NT2/D1 (cell line): ENCODE results near the gene EHD1.

ENCODE experiments used
- DNase-seq: peaks from one replicate; pipeline ENCODE4 v3.0.0-alpha.2; 2011; ENCODE audit warnings: low read depth, low spot score
- H3K27me3 ChIP-seq: 2 replicates; pipeline ENCODE4 v1.6.0; 2011; ENCODE audit warnings: mild to moderate bottlenecking; ENCODE audit not compliant: insufficient read length, insufficient read depth
- H3K36me3 ChIP-seq: 2 replicates; pipeline ENCODE4 v1.6.1; 2011; ENCODE audit warnings: mild to moderate bottlenecking, low read length, mixed read lengths; ENCODE audit not compliant: insufficient read depth, insufficient read length
- H3K4me1 ChIP-seq: 2 replicates; pipeline ENCODE4 v1.5.1; 2011; ENCODE audit not compliant: insufficient read depth, insufficient read length
- H3K4me3 ChIP-seq: 2 replicates; pipeline ENCODE4 v1.5.1; 2011; ENCODE audit warnings: low read depth; ENCODE audit not compliant: insufficient read length
- H3K9ac ChIP-seq: 2 replicates; pipeline ENCODE4 v1.6.0; 2011; ENCODE audit warnings: low read depth; ENCODE audit not compliant: insufficient read length
- H3K9me3 ChIP-seq: 2 replicates; pipeline ENCODE4 v1.5.1; 2011; ENCODE audit warnings: mild to moderate bottlenecking, low read length; ENCODE audit not compliant: insufficient read depth
- SUZ12 ChIP-seq: IDR thresholded peaks from 2 replicates; pipeline ENCODE4 v1.6.1; 2011; ENCODE audit not compliant: insufficient read length, insufficient read depth; ENCODE audit errors: extremely low read depth
- YY1 ChIP-seq: IDR thresholded peaks from 2 replicates; pipeline ENCODE4 v1.6.1; 2011; ENCODE audit not compliant: insufficient read length, insufficient read depth
- ZNF274 ChIP-seq: IDR thresholded peaks from 2 replicates; pipeline ENCODE4 v1.6.1; 2011; ENCODE audit warnings: mild to moderate bottlenecking, low read depth, low read length

Gene EHD1

DNA sequence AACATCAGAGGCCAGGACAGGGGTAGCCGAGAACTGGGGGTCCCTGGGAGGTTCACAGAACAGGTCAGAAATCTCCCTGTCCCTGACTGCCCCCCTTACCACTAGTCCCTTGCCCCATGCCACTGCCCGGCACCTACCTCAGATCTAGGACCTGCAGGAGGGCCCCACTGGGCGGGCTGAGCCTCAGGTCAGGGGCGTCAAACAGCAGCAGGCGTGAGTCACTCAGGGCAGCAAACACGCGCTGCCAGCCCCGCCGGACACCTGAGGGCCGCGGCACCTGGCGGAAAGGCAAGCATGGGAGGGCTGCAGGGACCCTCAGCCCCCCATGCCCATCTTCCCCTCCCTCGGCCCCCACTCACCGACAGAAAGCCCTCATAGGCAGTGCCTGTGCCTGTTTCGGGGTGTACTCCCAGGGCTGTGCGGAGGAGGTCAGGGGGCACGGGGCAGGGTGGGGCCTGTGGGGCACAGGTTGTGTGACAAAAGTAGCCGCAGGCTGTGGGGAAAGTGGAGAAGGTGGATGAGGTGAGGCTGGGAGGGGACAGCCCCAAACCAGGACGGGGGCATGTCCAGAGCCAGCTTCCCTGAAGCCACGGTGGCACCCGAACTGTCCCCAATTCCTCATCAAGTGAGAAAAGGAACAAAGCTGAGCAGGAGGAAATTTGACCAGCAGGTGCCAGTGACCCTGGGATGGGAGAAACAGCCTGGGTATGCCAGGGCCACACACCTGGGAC lies 45.8 kb downstream of the EHD1 start:
- no peak overlapping the region for H3K4me3 ChIP-seq
- no peak for TF ChIP-seq YY1
- TF ChIP-seq SUZ12, result no peak
- no peak for TF ChIP-seq ZNF274
- peaks cover 3% of the 10 kb centered on the region for H3K4me1 ChIP-seq
- no peak overlapping the region for H3K9ac ChIP-seq
- DNase-seq, result no peak
- H3K27me3 ChIP-seq, result no peaks in the 10 kb centered on the region
- H3K36me3 ChIP-seq, result peaks cover 69% of the 10 kb centered on the region
- no peaks in the 10 kb centered on the region for H3K9me3 ChIP-seq

DNA sequence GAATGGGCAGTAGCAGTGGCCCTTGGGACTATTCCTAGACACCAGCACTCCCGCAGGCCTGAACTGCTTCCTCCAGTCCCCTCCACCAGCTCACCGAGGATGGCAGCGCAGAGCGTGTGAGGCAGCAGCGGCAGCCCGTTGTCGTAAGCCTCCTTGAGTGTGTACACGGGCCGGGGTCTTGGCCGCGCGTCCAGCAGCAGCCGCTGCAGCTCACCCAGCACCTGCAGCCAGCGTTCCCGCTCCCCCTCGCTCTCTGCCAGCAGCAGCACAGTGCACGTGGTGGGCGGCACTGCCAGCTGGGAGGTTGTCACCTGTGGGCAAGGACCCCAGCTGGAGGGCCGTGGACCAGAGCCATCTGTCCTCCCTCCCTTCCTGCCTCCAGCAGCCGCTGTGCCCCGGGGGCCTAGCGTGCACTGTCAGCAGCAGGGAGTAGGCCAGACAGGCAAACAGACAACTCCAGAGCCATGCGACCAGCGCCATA lies 47.0 kb downstream of the EHD1 start:
- Histone ChIP-seq H3K27me3 (no peaks in the 10 kb centered on the region), H3K36me3 (peaks cover 69% of the 10 kb centered on the region), H3K9me3 (no peaks in the 10 kb centered on the region), H3K4me1 (no peaks in the 10 kb centered on the region), H3K9ac (no peak overlapping the region), H3K4me3 (no peak overlapping the region)
- no peak for TF ChIP-seq ZNF274
- no peak for TF ChIP-seq SUZ12
- no peak for TF ChIP-seq YY1
- no peak for DNase-seq

DNA sequence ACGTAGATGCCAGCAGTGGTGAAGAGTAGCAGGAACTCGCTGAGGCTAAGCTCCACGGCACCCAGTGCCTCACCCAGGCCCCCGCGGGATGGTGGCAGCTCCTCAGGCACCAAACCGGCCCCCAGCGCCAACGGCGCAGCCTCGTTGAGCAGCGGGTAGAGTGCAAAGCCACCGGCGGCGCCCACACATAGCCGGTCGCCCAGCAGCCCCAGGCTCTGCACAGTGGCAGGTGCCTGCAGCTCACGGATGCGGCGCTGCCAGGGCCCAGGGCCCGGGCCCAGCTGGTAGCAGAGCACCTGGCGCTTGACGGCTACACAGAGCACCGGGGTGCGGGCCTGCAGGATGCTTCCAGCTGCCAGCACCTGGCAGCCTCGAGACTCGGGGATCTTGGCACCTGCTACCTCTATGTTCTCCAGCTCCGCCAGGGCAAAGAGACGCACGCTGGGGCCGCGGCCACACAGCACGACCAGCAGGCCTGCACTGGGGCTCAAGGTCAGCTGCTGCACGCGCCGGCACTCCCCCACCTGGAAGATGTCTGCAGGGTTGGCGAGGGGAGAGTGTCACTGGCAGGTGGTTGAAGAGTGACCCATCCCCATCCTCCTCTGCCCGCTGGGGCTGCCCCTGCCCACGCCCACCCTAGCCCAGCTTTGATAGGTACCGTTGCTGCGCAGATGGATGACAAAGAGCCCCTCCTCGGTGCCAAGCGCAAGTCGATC lies 48.7 kb downstream of the EHD1 start:
- no peak for DNase-seq
- H3K27me3 ChIP-seq, result no peaks in the 10 kb centered on the region
- TF ChIP-seq ZNF274 (no peak), SUZ12 (no peak), YY1 (no peak)
- H3K4me3 ChIP-seq, result no peak overlapping the region
- H3K9me3 ChIP-seq, result no peaks in the 10 kb centered on the region
- H3K9ac ChIP-seq, result no peak overlapping the region
- H3K36me3 ChIP-seq, result peaks cover 65% of the 10 kb centered on the region
- H3K4me1 ChIP-seq, result no peaks in the 10 kb centered on the region

DNA sequence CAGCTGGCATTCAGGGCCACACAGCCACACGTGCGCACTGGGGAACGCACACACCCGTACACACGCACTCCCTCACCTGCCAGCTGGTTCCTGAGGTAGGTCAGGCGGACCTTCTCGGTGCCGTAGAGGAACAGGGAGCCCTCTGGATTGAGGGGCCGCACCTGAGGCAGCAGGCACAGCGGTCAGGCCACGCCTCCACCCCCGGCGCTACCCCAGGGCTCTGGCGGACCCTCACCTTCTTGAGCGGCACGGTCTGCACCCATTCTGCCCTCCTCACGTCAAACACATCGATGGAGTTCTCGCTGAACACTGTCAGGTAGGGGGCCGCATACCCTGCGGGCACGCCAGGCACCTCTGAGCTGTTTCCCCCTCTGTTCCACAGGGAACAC lies 51.0 kb downstream of the EHD1 start:
- DNase-seq, result no peak
- no peak for TF ChIP-seq SUZ12
- no peak for TF ChIP-seq ZNF274
- TF ChIP-seq YY1, result no peak
- H3K9ac ChIP-seq, result no peak overlapping the region
- H3K4me3 ChIP-seq, result no peak overlapping the region
- no peaks in the 10 kb centered on the region for H3K9me3 ChIP-seq
- H3K36me3 ChIP-seq, result peaks cover 45% of the 10 kb centered on the region
- H3K4me1 ChIP-seq, result no peaks in the 10 kb centered on the region
- no peaks in the 10 kb centered on the region for H3K27me3 ChIP-seq

DNA sequence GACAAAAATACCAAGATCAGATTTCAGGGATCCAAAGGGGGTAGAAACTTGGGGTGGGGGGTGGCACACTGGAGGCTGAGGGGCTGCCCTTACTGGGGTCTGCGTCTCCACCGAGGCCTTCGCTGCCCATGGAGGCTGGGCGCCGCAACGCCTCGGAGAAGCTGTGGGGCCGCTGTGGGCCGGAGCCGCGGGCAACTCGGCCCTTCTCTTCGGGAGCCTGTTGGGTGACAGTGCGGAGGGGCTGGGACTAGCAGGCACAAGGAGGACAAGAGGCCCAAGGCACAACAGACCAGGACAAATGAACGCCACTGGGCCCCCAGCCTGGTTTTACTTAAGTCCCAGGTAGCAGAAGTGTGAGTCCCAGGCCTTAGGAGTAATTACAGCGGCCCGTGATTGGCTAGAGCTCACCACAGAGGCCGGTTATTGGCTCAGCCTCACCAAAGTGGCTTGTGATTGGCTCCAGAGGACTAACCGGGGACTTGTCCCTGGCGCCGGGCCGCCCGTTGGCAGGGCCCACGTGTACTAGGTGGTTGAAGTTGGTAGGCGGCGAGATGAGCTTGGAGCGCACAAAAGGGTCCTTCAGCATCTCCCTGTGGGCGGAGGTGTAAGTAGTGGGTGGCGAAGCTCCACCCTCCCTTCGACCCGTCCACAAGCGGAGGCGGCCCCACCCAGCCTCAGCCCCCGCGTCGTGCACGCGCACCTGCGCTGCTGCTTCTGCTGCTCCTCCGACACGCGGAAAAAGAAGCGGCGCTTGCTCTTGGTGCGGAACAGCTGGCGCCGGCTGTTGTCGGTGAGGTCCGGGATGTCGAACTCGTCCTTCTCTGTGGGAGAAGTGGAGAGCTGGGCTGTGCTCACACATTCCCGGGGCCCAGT lies 51.6 kb downstream of the EHD1 start:
- no peak overlapping the region for H3K4me3 ChIP-seq
- TF ChIP-seq SUZ12 (no peak), ZNF274 (no peak), YY1 (no peak)
- no peaks in the 10 kb centered on the region for H3K9me3 ChIP-seq
- no peaks in the 10 kb centered on the region for H3K27me3 ChIP-seq
- peaks cover 39% of the 10 kb centered on the region for H3K36me3 ChIP-seq
- DNase-seq, result no peak
- peaks cover 2% of the 10 kb centered on the region for H3K4me1 ChIP-seq
- no peak overlapping the region for H3K9ac ChIP-seq

DNA sequence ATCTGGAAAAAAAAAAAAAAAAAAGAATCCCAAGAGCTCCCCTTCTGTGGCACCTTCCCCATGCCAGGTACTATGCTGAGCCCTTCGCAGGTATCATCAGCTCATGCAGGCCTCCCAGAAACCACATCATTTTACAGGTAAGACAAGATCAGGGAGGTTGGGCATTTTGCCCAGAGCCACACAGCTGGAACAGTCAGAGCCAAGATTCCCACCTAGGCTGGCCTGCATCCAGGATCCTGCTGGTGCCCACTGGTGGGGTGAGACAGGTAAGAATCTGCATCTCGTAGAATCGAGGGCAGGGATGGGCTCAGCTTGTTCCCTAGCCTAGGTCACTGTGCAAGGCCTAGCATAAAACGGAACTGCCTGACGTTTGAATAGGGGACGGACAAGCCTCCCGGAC lies 52.4 kb downstream of the EHD1 start:
- no peak for TF ChIP-seq SUZ12
- no peak for TF ChIP-seq YY1
- TF ChIP-seq ZNF274, result no peak
- H3K36me3 ChIP-seq, result peaks cover 32% of the 10 kb centered on the region
- DNase-seq, result no peak
- H3K9ac ChIP-seq, result no peak overlapping the region
- H3K9me3 ChIP-seq, result no peaks in the 10 kb centered on the region
- peaks cover 5% of the 10 kb centered on the region for H3K4me1 ChIP-seq
- no peaks in the 10 kb centered on the region for H3K27me3 ChIP-seq
- no peak overlapping the region for H3K4me3 ChIP-seq

DNA sequence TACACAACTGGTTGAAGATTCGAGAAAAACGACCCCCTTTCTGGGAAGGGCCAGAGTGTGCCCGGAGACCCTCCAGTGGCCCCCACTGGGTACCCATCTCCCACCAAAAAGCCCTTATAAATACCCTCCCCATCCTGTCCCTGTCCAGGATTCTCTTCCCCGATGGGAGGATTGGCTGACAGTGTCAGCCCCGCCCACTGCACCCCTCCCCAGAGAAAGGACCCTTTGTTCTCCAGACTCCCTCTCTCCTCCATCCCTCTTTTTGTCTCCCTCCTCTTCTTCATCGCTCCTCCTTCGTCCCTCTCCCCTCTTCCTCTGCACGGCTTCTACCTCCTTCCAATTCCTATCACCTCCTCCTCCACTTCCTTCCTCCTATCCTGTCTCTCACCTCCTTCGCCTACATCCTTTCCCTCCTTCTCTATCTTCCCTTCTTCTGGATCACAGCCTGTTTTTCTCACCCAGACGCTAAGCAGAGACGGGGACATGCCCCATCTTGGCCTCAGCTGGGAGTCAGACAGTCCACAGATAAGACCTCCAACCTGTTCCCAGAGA lies 54.8 kb downstream of the EHD1 start:
- Histone ChIP-seq H3K9me3 (no peaks in the 10 kb centered on the region), H3K4me1 (peaks cover 5% of the 10 kb centered on the region), H3K9ac (no peak overlapping the region), H3K4me3 (no peak overlapping the region), H3K36me3 (peaks cover 17% of the 10 kb centered on the region), H3K27me3 (no peaks in the 10 kb centered on the region)
- TF ChIP-seq ZNF274 (no peak), SUZ12 (no peak), YY1 (no peak)
- DNase-seq, result no peak
